NCI-H2171 treated with DMSO at 0.1 percent for 48 hours (cell line): Measurements from ENCODE around the gene ST3GAL2.
A peak's percentile ranks its signal among the peaks of the same experiment; 100 is the strongest.

Experiments used
- DNase-seq: peaks from one replicate; lab custom pipeline; 2025; lab: John Stamatoyannopoulos, UW

The ST3GAL2 gene

DNA sequence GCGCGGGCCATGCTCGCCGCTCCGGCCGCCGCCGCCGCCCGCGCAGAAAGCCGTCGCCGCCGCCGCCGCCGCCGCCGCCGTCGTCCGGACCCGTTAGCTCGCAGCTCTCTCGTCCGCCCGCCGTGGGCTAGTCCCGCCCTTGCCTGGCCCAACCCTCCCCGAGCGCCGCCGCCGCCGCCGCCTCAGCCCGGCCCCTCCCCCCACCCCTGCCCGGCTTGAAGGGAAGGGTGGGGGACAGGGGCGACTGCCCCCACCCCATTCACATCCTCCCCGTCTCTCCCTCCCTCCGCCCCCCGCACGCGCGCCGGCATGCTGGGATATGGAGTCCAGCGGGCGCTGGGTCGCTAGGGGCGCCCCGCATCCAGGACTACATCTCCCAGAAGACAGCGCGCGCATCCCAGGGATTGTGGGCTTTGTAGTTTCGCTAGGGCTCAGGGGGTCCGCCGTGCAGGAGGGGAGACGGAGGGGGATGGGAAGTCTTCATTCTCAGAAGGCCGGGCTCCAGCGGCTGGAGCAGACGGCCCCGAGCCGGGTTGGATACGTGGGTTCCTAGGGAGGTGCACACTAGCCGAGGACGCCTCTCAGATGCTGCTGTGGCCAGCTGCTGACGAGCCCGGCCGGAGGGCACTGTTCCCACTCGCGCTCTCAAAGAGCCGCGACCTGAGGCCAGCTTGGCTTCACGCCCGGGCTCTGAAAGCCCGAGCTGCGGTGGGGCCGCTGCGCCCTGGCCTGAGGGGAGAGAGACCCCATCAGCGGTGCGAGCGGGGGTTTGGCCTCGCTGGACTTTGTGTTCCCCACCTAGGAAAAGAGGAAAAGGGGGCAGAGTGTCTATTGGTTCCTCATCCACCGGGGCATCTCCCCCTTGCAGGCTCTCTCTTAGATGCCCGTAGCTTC is at the start of gene ST3GAL2:
Gene ST3GAL2, minus strand, starts transcription at position 132 of the 894 bp plus-strand sequence. CDS start 40,570 bp downstream, outside the sequence.
- peak; percentile 96 for DNase-seq

DNA sequence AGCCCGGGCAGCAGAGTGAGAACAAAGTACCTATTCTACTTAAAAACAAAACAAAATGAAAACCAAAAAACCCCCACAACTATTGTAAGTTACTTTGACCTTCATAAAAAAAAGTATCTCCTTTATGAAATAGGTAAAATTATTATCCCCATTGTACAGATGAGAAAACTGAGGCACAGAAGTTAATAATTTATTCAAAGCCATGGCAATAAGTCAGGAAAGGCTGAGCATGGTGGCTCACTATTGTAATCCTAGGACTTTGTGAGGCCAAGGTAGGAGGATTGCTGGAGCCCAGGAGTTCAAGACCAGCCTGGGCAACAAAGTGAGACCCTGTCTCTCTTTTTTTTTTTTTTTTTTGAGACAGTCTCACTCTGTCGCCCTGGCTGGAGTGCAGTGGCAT is 46.0 kb upstream of the ST3GAL2 start:
- no peak for DNase-seq

GRCh38 chr16:70483426-70483825 is 44.5 kb upstream of the ST3GAL2 start:
- peak; percentile 92 for DNase-seq

DNA sequence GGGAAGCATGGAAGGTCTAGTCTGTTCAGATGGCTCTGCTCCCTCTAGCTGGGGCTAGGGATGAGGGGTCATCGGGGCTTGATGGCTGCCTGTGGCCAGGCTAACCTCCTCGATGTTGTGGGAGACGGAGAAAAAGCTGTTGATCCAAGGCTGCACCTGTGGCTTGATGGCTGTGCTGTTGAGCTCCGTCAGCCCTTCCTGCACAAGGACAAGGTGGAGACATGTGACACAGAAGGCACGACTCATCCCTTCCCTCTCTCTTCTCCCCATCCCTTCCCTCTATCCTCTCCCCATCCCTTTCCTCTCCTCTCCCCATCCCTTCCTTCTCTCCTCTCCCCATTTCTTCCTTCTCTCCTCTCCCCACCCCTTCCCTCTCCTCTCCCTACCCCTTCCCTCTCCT is 43.7 kb upstream of the ST3GAL2 start:
- no peak for DNase-seq

DNA sequence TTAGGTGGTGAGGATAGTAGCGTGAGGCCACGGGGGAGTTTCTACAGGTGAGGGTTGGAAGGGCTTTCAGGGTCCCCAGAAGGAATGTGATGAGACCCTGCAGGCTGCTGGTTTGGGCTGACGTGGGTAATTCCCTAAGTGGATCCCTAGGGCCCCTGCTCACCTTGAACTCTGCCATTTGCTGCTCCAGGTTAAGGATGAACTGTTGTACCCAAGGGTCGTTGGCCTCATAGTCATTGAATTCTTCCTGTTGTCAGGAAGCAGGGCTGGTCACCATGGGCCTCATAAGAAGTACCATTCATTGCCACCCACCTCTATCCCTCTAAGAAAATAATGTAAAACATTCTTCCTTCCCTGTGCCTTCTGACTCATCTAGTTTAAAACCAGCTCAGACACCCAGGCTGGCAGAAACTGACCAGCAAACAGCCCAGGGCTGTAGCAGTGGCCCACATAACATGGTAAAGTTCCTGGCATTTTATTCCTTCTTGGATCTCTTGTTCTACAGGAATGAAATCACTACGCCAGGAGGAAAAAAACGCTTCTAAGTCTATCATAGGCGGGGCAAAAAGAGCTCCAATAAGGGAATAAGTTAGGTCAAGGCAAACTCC is 43.1 kb upstream of the ST3GAL2 start:
- no peak for DNase-seq

GRCh38 chr16:70480127-70481105 is 41.5 kb upstream of the ST3GAL2 start:
- peak; percentile 95 for DNase-seq

GRCh38 chr16:70478912-70479341 is 40.0 kb upstream of the ST3GAL2 start:
- peak; percentile 56 for DNase-seq

DNA sequence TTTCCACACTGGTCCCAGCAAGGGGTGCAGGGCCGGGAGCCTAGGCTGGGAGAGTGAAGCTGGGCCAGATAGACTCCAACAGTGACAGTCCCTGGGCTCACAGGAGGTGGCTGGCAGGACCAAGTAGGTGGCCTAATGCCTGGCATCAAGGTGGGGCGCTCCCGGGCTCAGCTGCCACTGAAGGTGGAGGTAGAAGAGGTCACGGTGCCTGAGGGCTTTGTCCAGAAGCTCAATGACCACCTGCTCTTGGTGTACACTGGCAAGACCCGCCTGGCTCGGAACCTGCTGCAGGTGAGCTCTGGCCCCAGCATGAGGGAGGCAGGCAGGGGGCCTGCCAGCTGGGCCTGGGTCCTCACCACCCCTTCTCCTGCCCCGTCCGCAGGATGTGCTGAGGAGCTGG is 39.3 kb upstream of the ST3GAL2 start:
- no peak for DNase-seq

DNA sequence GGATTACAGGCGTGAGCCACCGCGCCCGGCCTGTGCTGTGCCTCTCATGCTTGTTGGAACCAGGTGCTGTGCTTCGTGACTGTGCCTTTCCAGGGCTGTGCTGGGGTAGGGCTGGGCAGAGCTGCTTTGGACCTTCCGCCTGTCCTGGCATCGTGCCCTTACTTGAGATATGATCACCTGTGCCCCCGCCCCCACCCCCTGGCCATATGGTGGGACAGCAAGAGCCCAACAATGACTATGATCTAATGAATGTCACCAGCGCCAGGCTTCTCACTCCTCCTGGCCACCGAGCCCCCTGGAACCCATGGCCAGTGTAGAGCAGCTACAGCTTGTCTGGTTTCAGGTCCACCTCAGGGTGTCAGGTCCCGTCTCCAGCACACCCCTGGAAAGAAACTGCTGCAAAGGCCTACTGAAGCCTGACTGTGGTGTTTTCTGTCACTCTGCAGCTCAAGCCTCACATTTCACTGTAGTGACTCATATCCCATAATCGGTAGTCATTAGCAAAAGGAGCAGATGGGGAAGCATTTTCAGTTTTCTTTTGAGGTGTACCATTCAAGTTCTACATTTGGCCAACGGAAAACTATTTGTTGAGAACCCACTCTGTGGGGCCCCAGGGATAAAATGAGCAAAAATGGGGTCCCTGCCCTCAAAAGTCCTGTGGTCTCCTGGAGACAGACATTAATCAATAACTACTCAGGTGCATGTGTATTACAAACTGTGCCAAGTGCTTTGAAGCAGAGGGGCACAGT is 37.5 kb upstream of the ST3GAL2 start:
- DNase-seq: peak; percentile 92

DNA sequence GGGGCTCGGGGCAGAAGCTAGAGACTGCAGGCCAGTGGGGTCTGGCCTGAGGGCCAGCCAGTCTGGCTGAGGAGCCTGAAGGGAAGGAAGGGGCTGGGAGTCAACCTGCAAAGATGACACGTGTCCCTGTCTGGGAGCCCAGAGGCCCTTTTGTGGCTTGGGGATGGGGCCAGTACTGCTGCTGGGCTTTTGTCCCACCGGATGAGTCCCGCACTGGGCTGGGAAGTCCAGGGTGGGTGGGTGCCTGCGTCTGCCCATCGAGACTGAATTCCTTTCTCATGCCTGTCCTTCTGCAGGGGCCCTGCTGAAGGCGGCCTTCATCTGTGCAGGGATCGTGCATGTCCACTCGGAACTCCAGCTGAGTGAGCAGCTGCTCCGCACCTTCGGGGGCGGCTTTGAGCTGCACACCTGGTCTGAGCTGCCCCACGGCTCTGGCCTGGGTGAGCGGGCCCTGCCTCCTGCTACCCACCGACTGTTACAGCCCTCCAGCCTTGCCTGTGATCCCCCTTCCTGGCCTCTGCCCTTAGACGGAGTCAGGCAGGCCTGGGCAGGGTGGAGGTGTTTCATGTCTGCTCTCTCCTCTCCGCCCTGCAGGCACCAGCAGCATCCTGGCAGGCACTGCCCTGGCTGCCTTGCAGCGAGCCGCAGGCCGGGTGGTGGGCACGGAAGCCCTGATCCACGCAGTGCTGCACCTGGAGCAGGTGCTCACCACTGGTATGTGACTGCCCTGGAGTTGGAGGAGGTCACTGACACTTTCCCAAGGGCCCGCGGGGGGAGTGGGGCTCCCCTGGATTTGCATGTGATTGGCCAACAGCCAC is 36.4 kb upstream of the ST3GAL2 start:
- DNase-seq: peak; percentile 17

DNA sequence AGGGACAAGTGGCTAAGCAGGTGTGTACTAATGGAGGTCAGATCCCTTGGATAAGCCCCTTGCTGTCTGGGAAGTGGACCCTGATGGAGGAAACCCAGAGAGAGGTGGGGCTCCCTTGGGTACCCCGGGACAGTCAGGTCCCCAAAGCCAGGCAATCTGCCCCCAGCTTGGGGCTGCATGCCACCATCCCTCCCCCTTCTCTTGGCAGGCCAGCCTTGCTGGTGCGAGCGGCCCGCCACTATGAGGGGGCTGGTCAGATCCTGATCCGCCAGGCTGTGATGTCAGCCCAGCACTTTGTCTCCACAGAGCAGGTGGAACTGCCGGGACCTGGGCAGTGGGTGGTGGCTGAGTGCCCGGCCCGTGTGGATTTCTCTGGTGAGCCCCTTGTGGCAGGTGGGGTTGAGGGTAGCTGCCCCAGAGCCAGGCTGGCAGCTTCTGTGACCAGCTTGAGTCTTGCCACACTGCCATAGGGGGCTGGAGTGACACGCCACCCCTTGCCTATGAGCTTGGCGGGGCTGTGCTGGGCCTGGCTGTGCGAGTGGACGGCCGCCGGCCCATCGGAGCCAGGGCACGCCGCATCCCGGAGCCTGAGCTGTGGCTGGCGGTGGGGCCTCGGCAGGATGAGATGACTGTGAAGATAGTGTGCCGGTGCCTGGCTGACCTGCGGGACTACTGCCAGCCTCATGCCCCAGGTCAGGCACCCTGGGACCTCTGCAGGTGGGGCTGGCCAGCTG is 35.6 kb upstream of the ST3GAL2 start:
- no peak for DNase-seq

- DNase-seq: no peak
Observed at GRCh38 chr16:70473446-70474319, 34.8 kb upstream of the ST3GAL2 start.

- DNase-seq: no peak
Observed at GRCh38 chr16:70472786-70473433, 34.0 kb upstream of the ST3GAL2 start.

DNA sequence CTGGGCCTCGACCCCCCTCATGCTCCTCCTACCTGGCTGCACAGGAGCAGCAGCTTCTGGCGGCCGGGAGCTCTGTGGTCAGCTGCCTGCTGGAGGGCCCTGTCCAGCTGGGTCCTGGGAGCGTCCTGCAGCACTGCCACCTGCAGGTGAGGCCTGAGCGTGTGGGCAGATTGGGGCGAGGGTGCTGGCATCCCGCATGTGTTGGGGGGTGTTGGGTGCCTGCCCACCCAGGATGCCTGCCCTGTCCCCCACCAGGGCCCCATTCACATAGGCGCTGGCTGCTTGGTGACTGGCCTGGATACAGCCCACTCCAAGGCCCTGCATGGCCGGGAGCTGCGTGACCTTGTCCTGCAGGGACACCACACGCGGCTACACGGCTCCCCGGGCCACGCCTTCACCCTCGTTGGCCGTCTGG is 32.0 kb upstream of the ST3GAL2 start:
- no peak for DNase-seq

- DNase-seq: no peak
Observed at GRCh38 chr16:70470141-70470926, 31.4 kb upstream of the ST3GAL2 start.

DNA sequence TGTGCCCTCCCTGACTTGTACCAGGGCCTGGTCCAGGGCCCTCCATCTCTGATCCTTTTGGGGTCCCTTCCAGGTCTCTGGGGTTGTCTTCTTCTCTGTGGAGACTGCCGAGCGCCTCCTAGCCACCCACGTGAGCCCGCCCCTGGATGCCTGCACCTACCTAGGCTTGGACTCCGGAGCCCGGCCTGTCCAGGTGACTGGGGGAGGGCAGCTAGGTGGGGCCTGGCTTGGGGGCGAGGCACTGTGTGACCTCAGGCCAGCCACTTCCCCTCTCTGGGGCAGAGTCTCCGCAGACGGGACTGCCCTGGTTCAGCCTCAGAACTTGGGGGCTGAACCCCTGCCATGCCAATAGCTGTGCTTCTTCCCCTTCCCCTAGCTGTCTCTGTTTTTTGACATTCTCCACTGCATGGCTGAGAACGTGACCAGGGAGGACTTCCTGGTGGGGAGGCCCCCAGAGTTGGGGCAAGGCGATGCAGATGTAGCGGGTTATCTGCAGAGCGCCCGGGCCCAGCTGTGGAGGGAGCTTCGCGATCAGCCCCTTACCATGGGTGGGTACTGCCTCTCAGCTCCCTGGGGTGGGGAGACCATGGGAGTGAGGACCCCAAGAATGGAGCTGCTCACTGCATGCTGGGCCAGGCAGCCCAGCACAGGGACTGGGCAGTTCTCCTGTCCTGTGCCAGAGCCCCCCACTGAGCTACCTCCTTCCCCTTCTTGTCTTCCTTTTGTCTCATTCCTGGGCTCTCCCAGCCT is 30.1 kb upstream of the ST3GAL2 start:
- DNase-seq: no peak

DNA sequence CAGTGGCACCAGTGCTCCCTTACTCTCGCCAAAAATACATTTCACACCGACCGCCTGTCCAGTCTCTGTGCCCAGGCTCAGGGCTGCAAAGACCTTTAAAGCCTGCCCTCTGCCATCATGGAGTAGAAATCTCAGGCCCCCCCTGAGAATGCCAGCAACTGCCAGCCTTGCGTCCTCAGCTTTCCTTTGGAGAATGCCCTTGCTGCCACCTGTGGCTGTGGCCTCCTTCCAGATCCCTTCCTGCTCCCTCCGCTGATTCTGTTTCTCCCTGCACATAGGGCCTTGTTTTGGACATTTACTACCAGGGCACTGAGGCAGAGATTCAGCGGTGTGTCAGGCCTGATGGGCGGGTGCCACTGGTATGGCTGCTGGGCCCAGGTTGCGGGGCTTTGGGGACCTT is 28.7 kb upstream of the ST3GAL2 start:
- DNase-seq: no peak
